ENCODE data around the gene IL19. TPM values are rescaled to one million over a fixed set of nuclear protein-coding genes. Genes with fewer than 3 reads are reported as not detected.

The IL19 gene
- total RNA-seq, 1 experiment from 2014 or later, result not detected

DNA sequence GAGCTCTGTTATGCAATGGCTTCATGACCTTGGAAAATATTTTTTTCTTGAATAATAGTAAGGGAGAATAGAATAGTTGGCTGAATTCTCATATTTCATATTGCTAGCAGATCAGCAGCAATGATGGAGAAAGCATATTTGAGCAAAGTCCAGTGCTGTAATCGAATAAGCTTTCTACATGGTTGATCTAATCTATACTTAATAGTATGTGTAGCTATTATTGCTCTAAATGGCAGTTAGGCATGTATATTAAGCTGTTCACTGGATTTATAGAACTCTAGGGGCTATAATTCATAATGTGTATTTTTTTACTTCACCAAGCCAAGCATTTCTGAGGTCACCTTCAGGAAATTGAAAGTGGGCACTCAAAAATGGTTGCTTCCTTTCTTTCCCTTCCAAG lies 10.0 kb upstream of the IL19 start:
- H2AFZ ChIP-seq (ENCODE audit: low read length), result no peak overlapping the region
- no peak overlapping the region for H2AK5ac ChIP-seq (ENCODE audit: insufficient read length, low read length)
- no peaks in the 10 kb centered on the region for H3K27me3 ChIP-seq (ENCODE audit: insufficient read depth, low read length)
- no peak overlapping the region for H2BK120ac ChIP-seq (ENCODE audit: low read depth, low read length, poor library complexity, severe bottlenecking)
- no peaks in the 10 kb centered on the region for H3K9me3 ChIP-seq (ENCODE audit: control insufficient read depth, low read depth, low read length)
- DNase-seq, result no peak
- no peaks in the 10 kb centered on the region for H3K4me1 ChIP-seq (ENCODE audit: insufficient read depth, low read length)
- H2BK20ac ChIP-seq (ENCODE audit: low read depth, low read length, poor library complexity, severe bottlenecking), result no peak overlapping the region
- H3K36me3 Mint-ChIP-seq (ENCODE audit: insufficient read depth in 1 of 3, low read depth in 3 of 3), result no peaks in the 10 kb centered on the region
- H3K18ac ChIP-seq (ENCODE audit: insufficient read length, low read depth, low read length), result no peak overlapping the region
- no peak overlapping the region for H4K5ac ChIP-seq (ENCODE audit: insufficient read length, low read depth, low read length)
- H4K91ac ChIP-seq (ENCODE audit: insufficient read length, low read depth, low read length), result no peak overlapping the region
- H3K56ac ChIP-seq (ENCODE audit: insufficient read length, low read depth, low read length), result no peak overlapping the region
- H2BK5ac ChIP-seq (ENCODE audit: insufficient read length, low read length), result no peak overlapping the region
- H3K4me2 ChIP-seq (ENCODE audit: insufficient read depth, insufficient read length, low read length), result no peak overlapping the region
- H3K14ac ChIP-seq (ENCODE audit: insufficient read depth, low read length), result no peak overlapping the region
- no peak overlapping the region for H3K27ac Mint-ChIP-seq
- H3K79me1 ChIP-seq (ENCODE audit: insufficient read depth, low read depth, low read length, poor library complexity, severe bottlenecking), result no peaks in the 10 kb centered on the region
- H3K27me3 Mint-ChIP-seq (ENCODE audit: low read depth), result peaks cover 5% of the 10 kb centered on the region; the same call in 1 of the 2 replicates
- H3K23ac ChIP-seq (ENCODE audit: insufficient read length, low read depth, low read length), result no peak overlapping the region
- H2BK15ac ChIP-seq (ENCODE audit: low read depth, low read length), result no peak overlapping the region
- no peak overlapping the region for H4K8ac ChIP-seq (replicated peaks; ENCODE audit: insufficient read length, low read depth, low read length)
- H3T11ph ChIP-seq (ENCODE audit: low read length), result no peak overlapping the region
- H2BK12ac ChIP-seq (ENCODE audit: insufficient read length, low read depth, low read length), result no peak overlapping the region
- H3K9ac ChIP-seq (ENCODE audit: extremely low read depth, insufficient read length, low read length), result no peak overlapping the region
- H3K9me3 Mint-ChIP-seq, result no peaks in the 10 kb centered on the region
- H3K27ac ChIP-seq (ENCODE audit: insufficient read length, low read depth, low read length), result no peak overlapping the region
- no peaks in the 10 kb centered on the region for H3K79me2 ChIP-seq (ENCODE audit: insufficient read depth, low read length)
- no peaks in the 10 kb centered on the region for H4K20me1 ChIP-seq (ENCODE audit: control insufficient read depth, insufficient read depth, insufficient read length)
- no peak overlapping the region for H3K4me3 Mint-ChIP-seq
- TF ChIP-seq, protein P1, sequence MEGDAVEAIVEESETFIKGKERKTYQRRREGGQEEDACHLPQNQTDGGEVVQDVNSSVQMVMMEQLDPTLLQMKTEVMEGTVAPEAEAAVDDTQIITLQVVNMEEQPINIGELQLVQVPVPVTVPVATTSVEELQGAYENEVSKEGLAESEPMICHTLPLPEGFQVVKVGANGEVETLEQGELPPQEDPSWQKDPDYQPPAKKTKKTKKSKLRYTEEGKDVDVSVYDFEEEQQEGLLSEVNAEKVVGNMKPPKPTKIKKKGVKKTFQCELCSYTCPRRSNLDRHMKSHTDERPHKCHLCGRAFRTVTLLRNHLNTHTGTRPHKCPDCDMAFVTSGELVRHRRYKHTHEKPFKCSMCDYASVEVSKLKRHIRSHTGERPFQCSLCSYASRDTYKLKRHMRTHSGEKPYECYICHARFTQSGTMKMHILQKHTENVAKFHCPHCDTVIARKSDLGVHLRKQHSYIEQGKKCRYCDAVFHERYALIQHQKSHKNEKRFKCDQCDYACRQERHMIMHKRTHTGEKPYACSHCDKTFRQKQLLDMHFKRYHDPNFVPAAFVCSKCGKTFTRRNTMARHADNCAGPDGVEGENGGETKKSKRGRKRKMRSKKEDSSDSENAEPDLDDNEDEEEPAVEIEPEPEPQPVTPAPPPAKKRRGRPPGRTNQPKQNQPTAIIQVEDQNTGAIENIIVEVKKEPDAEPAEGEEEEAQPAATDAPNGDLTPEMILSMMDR (conservative IDR thresholded peaks at IDR 0.05), result no peak
- no peaks in the 10 kb centered on the region for H3K23me2 ChIP-seq (ENCODE audit: insufficient read length, low read depth, low read length, poor library complexity, severe bottlenecking)
- H3K4ac ChIP-seq (ENCODE audit: low read depth, low read length), result no peak overlapping the region
- no CpG with 5 or more reads among the region's 1 CpG for WGBS (ENCODE audit: extremely low coverage, insufficient read length, low lambda C conversion rate)
- no peaks in the 10 kb centered on the region for H3K4me1 Mint-ChIP-seq

Measured in H9 (cell line).